ENCODE results near the gene SPINT2. TPM values are rescaled to one million over a fixed set of nuclear protein-coding genes. Genes with fewer than 3 reads are reported as not detected.

Gene SPINT2
- total and polyA plus RNA-seq, 2 of the 13 experiments (the other 11 are each of a cell fraction or from before 2014, with no cell fraction given): 0.31 to 0.77 TPM

- no peak for TF ChIP-seq ZBTB42 (CRISPR knock-in tag; IDR thresholded peaks at IDR 0.05)
- TF ChIP-seq IKZF5 (CRISPR knock-in tag; IDR thresholded peaks at IDR 0.05): no peak
Observed at GRCh38 chr19:38280030-38280921, 15.9 kb downstream of the SPINT2 start (continued).

GRCh38 chr19:38281811-38282566 lies 17.6 kb downstream of the SPINT2 start:
- ATAC-seq: no peak
- no peaks in the 10 kb centered on the region; a peak in 1 of 5 replicates for H3K27me3 ChIP-seq (ENCODE audit: control insufficient read depth in 1 of 2, insufficient read depth in 2 of 2, low read length in 2 of 2)
- H3K4me3 ChIP-seq (replicated peaks in 1 of 3; ENCODE audit: insufficient read depth in 1 of 3, low read depth in 2 of 3, low read length in 3 of 3): no peak overlapping the region
- H3K9ac ChIP-seq (ENCODE audit: insufficient read depth, low read depth, low read length): no peak overlapping the region
- no peaks in the 10 kb centered on the region for H3K9me3 ChIP-seq (ENCODE audit: low read length)
- no peaks in the 10 kb centered on the region for H3K36me3 ChIP-seq (replicated peaks in 1 of 2; ENCODE audit: control insufficient read depth in 1 of 2, insufficient read depth in 2 of 2, low read length in 2 of 2)
- WGBS (ENCODE audit: low lambda C conversion rate): 29% methylated on average over 7 of the region's 7 CpGs
- in situ Hi-C loops (cut with HindIII; ENCODE audit: extremely low pct_ligation_motif_present, low pct_unique_long_range_greater_than_20kb) (no loop called here), intact Hi-C loops (cut with micrococcal nuclease; ENCODE audit: unreplicated experiment) (no loop called here)
- no TSS peak for BruUV-seq (replicated peaks)
- POLR2A ChIA-PET: no interaction called here
- no peak for DNase-seq (ENCODE audit: low spot score)
- no peak overlapping the region for H3K4me2 ChIP-seq (ENCODE audit: low read depth, low read length)
- CTCF ChIA-PET (ENCODE audit: low intra/inter-chr PET ratio, low total read pairs): no interaction called here
- no peak for FAIRE-seq
- H2AFZ ChIP-seq (ENCODE audit: low read length): no peak overlapping the region
- no peaks in the 10 kb centered on the region for H3K79me2 ChIP-seq (ENCODE audit: insufficient read depth, low read length)
- H4K20me1 ChIP-seq (ENCODE audit: insufficient read depth, low read length): no peaks in the 10 kb centered on the region
- H3K4me1 ChIP-seq (ENCODE audit: insufficient read depth, low read length): peaks cover 14% of the 10 kb centered on the region
- H3K27ac ChIP-seq (ENCODE audit: extremely low read length, insufficient read depth, low read length): no peak overlapping the region
- TF ChIP-seq IRF2 (CRISPR knock-in tag; IDR thresholded peaks at IDR 0.05) (no peak), ZNF230 (CRISPR knock-in tag; IDR thresholded peaks at IDR 0.05) (no peak), ZNF772 (CRISPR knock-in tag; IDR thresholded peaks at IDR 0.05) (no peak), RNF219 (CRISPR knock-in tag; IDR thresholded peaks at IDR 0.05) (no peak), ZBTB49 (CRISPR knock-in tag; IDR thresholded peaks at IDR 0.05; ENCODE audit: borderline replicate concordance) (no peak), FOXK2 (IDR thresholded peaks at IDR 0.05) (no peak), LBX2 (CRISPR knock-in tag; IDR thresholded peaks at IDR 0.05; ENCODE audit: borderline replicate concordance) (no peak), ZNF580 (CRISPR knock-in tag; IDR thresholded peaks at IDR 0.05; ENCODE audit: borderline replicate concordance, low read depth) (no peak), ZNF121 (CRISPR knock-in tag; IDR thresholded peaks at IDR 0.05) (no peak), SALL1 (CRISPR knock-in tag; IDR thresholded peaks at IDR 0.05) (no peak), ZNF362 (CRISPR knock-in tag; IDR thresholded peaks at IDR 0.05; ENCODE audit: borderline replicate concordance) (no peak)
